HEK293 (cell line): ENCODE measurements around the gene PSMD7.

Experiments
- CTCF ChIA-PET: fragments of 350-600 bp; formaldehyde crosslinking; extraction: SDS; loops from one replicate; lab custom pipeline; 2021; ENCODE audit warnings: antibody characterized with exemption; lab: Yijun Ruan, JAX
- POLR2A ChIA-PET: fragments of 300-600 bp; formaldehyde crosslinking; extraction: SDS; loops from one replicate; lab custom pipeline; 2020; ENCODE audit warnings: antibody characterized with exemption, inconsistent platforms; lab: Yijun Ruan, JAX
- H3K27ac ChIP-seq: fragments of 200-500 bp; sonication (Bioruptor generic); 2 replicates; pipeline ENCODE4 v1.5.1; 2014; ENCODE audit warnings: low read depth, low read length, control low read depth, inconsistent platforms; ENCODE audit errors: extremely low read depth
- H3K36me3 ChIP-seq, 2 experiments: fragments of 200-500 bp in 1 of 2; sonication (Bioruptor generic) in 1 of 2; 1 replicate in 1 of 2; 2 replicates in 1 of 2; pipeline ENCODE4 v1.5.1; 2014 to 2017; ENCODE audit warnings: inconsistent platforms in 2 of 2, low read length in 2 of 2; ENCODE audit not compliant: control insufficient read depth in 2 of 2, insufficient read depth in 1 of 2
- H3K4me1 ChIP-seq: fragments of 200-500 bp; sonication (Bioruptor generic); 2 replicates; pipeline ENCODE4 v1.5.1; 2014; ENCODE audit warnings: mild to moderate bottlenecking, low read length, inconsistent platforms; ENCODE audit not compliant: control insufficient read depth, insufficient read depth
- H3K4me3 ChIP-seq: 2 replicates; pipeline ENCODE4 v1.5.1; 2011; ENCODE audit warnings: low read depth, mild to moderate bottlenecking, control low read depth, low read length, moderate library complexity
- H3K9me3 ChIP-seq: fragments of 200-500 bp; sonication (Bioruptor generic); 2 replicates; pipeline ENCODE4 v1.5.1; 2014; ENCODE audit warnings: low read depth, low read length, inconsistent platforms; ENCODE audit not compliant: control insufficient read depth, insufficient read depth
- EGR2 ChIP-seq: fragments of 450-650 bp; formaldehyde crosslinking; IDR thresholded peaks from 2 replicates; pipeline ENCODE4 v1.5.1; 2016; ENCODE audit warnings: low read depth, missing biosample characterization, missing genetic modification characterization
- GLI4 ChIP-seq: fragments of 450-650 bp; formaldehyde crosslinking; IDR thresholded peaks from 2 replicates; pipeline ENCODE4 v1.5.1; 2016; ENCODE audit warnings: missing biosample characterization, missing genetic modification characterization
- GLIS2 ChIP-seq: fragments of 450-650 bp; formaldehyde crosslinking; IDR thresholded peaks from 2 replicates; pipeline ENCODE4 v1.5.1; 2016; ENCODE audit warnings: missing biosample characterization, missing genetic modification characterization
- HOXD13 ChIP-seq: sonication (generic); formaldehyde crosslinking; IDR thresholded peaks from 2 replicates; pipeline ENCODE4 v1.8.0; 2022; ENCODE audit warnings: missing genetic modification reagents, borderline replicate concordance
- OSR2 ChIP-seq: fragments of 450-650 bp; formaldehyde crosslinking; IDR thresholded peaks from 2 replicates; pipeline ENCODE4 v1.5.1; 2016; ENCODE audit warnings: missing biosample characterization, missing genetic modification characterization
- ZNF132 ChIP-seq: fragments of 450-650 bp; formaldehyde crosslinking; IDR thresholded peaks from 2 replicates; pipeline ENCODE4 v1.5.1; 2017; ENCODE audit warnings: missing biosample characterization, missing genetic modification characterization, borderline replicate concordance
- ZNF155 ChIP-seq: fragments of 450-650 bp; formaldehyde crosslinking; IDR thresholded peaks from 2 replicates; pipeline ENCODE4 v1.5.1; 2016; ENCODE audit warnings: missing biosample characterization, missing genetic modification characterization
- ZNF157 ChIP-seq: fragments of 450-650 bp; formaldehyde crosslinking; IDR thresholded peaks from 2 replicates; pipeline ENCODE4 v1.5.1; 2016; ENCODE audit warnings: missing biosample characterization, missing genetic modification characterization
- ZNF184 ChIP-seq: fragments of 450-650 bp; IDR thresholded peaks from 2 replicates; pipeline ENCODE4 v1.5.1; 2018; ENCODE audit warnings: missing biosample characterization, mild to moderate bottlenecking, missing genetic modification characterization
- ZNF221 ChIP-seq: fragments of 450-650 bp; formaldehyde crosslinking; IDR thresholded peaks from 2 replicates; pipeline ENCODE4 v1.5.1; 2017; ENCODE audit warnings: missing biosample characterization, missing genetic modification characterization, borderline replicate concordance
- ZNF248 ChIP-seq: fragments of 450-650 bp; formaldehyde crosslinking; IDR thresholded peaks from 2 replicates; pipeline ENCODE4 v1.5.1; 2017; ENCODE audit warnings: missing biosample characterization, missing genetic modification characterization
- ZNF266 ChIP-seq: fragments of 450-650 bp; formaldehyde crosslinking; IDR thresholded peaks from 2 replicates; pipeline ENCODE4 v1.5.1; 2016; ENCODE audit warnings: missing biosample characterization, missing genetic modification characterization, low read depth
- ZNF514 ChIP-seq: fragments of 450-650 bp; formaldehyde crosslinking; IDR thresholded peaks from 2 replicates; pipeline ENCODE4 v1.5.1; 2016; ENCODE audit warnings: missing biosample characterization, missing genetic modification characterization
- ZNF521 ChIP-seq: fragments of 450-650 bp; formaldehyde crosslinking; IDR thresholded peaks from 2 replicates; pipeline ENCODE4 v1.5.1; 2017; ENCODE audit warnings: missing biosample characterization, mild to moderate bottlenecking, missing genetic modification characterization
- ZNF529 ChIP-seq: fragments of 450-650 bp; formaldehyde crosslinking; IDR thresholded peaks from 2 replicates; pipeline ENCODE4 v1.5.1; 2017; ENCODE audit warnings: missing genetic modification characterization, missing biosample characterization; ENCODE audit not compliant: insufficient replicate concordance
- ZNF596 ChIP-seq: fragments of 450-650 bp; IDR thresholded peaks from 2 replicates; pipeline ENCODE4 v1.5.0; 2018; ENCODE audit warnings: missing biosample characterization, mild to moderate bottlenecking, missing genetic modification characterization, moderate library complexity
- ZNF600 ChIP-seq: fragments of 450-650 bp; formaldehyde crosslinking; IDR thresholded peaks from 2 replicates; pipeline ENCODE4 v1.5.1; 2016; ENCODE audit warnings: missing biosample characterization, missing genetic modification characterization
- ZNF621 ChIP-seq: fragments of 450-650 bp; formaldehyde crosslinking; IDR thresholded peaks from 2 replicates; pipeline ENCODE4 v1.5.1; 2017; ENCODE audit warnings: missing biosample characterization, missing genetic modification characterization
- ZNF624 ChIP-seq: fragments of 450-650 bp; formaldehyde crosslinking; IDR thresholded peaks from 2 replicates; pipeline ENCODE4 v1.5.1; 2017; ENCODE audit warnings: missing biosample characterization, missing genetic modification characterization
- ZNF660 ChIP-seq: fragments of 450-650 bp; IDR thresholded peaks from 2 replicates; pipeline ENCODE4 v1.5.1; 2018; ENCODE audit warnings: missing biosample characterization, mild to moderate bottlenecking, missing genetic modification characterization
- ZNF701 ChIP-seq: fragments of 450-650 bp; formaldehyde crosslinking; IDR thresholded peaks from 2 replicates; pipeline ENCODE4 v1.5.1; 2016; ENCODE audit warnings: missing biosample characterization, missing genetic modification characterization
- ZNF747 ChIP-seq: fragments of 450-650 bp; formaldehyde crosslinking; IDR thresholded peaks from 2 replicates; pipeline ENCODE4 v1.5.1; 2016; ENCODE audit warnings: missing biosample characterization, missing genetic modification characterization
- ZNF768 ChIP-seq: fragments of 450-650 bp; formaldehyde crosslinking; IDR thresholded peaks from 2 replicates; pipeline ENCODE4 v1.5.1; 2018; ENCODE audit warnings: missing biosample characterization, mild to moderate bottlenecking, missing genetic modification characterization
- ZNF777 ChIP-seq: fragments of 450-650 bp; formaldehyde crosslinking; IDR thresholded peaks from 2 replicates; pipeline ENCODE4 v1.5.1; 2017; ENCODE audit warnings: missing biosample characterization, missing genetic modification characterization, borderline replicate concordance
- ZNF843 ChIP-seq: fragments of 450-650 bp; formaldehyde crosslinking; IDR thresholded peaks from 2 replicates; pipeline ENCODE4 v1.5.1; 2016; ENCODE audit warnings: missing biosample characterization, missing genetic modification characterization
- TF ChIP-seq, protein P1 (sequence below): fragments of 450-650 bp; formaldehyde crosslinking; IDR thresholded peaks from 2 replicates; pipeline ENCODE4 v1.5.1; 2016; ENCODE audit warnings: missing biosample characterization, missing genetic modification characterization, borderline replicate concordance
- TF ChIP-seq, protein P2 (sequence below): fragments of 450-650 bp; formaldehyde crosslinking; IDR thresholded peaks from 2 replicates; pipeline ENCODE4 v1.5.1; 2016; ENCODE audit warnings: missing biosample characterization, missing genetic modification characterization
- TF ChIP-seq, protein P3 (sequence below): fragments of 450-650 bp; formaldehyde crosslinking; IDR thresholded peaks from 2 replicates; pipeline ENCODE4 v1.5.1; 2017; ENCODE audit warnings: missing biosample characterization, missing genetic modification characterization
- TF ChIP-seq, protein P4 (sequence below): fragments of 450-650 bp; IDR thresholded peaks from 2 replicates; pipeline ENCODE4 v1.5.1; 2018; ENCODE audit warnings: missing biosample characterization, mild to moderate bottlenecking, missing genetic modification characterization

The PSMD7 gene

DNA sequence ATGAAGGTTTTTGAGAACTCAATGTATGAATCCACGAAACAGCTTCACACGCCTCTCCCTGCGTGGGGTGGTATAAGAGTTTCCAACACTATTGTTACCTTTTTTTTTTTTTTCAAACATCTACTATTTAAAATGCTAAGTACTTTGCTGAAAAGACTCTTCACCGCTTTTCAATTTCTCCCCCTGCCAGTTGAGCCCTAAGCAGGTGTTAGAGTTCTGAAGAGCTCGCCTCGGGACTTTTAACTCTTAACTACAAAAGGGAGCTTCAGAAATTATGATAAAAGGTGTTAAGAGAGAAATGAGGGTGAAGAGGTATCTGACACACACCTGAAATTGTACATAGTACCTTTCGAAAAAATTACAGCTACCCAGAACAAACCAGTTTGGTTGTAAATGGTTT, 20.9 kb upstream of the PSMD7 start:
- Histone ChIP-seq H3K4me1 (no peaks in the 10 kb centered on the region), H3K9me3 (no peaks in the 10 kb centered on the region), H3K4me3 (no peak overlapping the region), H3K27ac (no peak overlapping the region), H3K36me3 (no peaks in the 10 kb centered on the region)
- CTCF ChIA-PET: interaction anchor here (0.6 to 3.1 kb wide), 32 partner anchors 8 to 968 kb away, joined by 3 to 16 read pairs (median 4); partner anchors contain the start of gene RFWD3
- POLR2A ChIA-PET: no interaction called here
- TF ChIP-seq, protein P1, sequence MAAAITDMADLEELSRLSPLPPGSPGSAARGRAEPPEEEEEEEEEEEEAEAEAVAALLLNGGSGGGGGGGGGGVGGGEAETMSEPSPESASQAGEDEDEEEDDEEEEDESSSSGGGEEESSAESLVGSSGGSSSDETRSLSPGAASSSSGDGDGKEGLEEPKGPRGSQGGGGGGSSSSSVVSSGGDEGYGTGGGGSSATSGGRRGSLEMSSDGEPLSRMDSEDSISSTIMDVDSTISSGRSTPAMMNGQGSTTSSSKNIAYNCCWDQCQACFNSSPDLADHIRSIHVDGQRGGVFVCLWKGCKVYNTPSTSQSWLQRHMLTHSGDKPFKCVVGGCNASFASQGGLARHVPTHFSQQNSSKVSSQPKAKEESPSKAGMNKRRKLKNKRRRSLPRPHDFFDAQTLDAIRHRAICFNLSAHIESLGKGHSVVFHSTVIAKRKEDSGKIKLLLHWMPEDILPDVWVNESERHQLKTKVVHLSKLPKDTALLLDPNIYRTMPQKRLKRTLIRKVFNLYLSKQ (tag by site-specific recombination): no peak
- TF ChIP-seq ZNF221 (no peak), ZNF777 (tag by site-specific recombination) (no peak), ZNF596 (no peak), ZNF521 (tag by site-specific recombination) (no peak), ZNF660 (tag by site-specific recombination) (no peak), ZNF624 (tag by site-specific recombination) (no peak), ZNF621 (tag by site-specific recombination) (no peak), ZNF266 (tag by site-specific recombination) (no peak), ZNF529 (tag by site-specific recombination) (no peak), ZNF184 (tag by site-specific recombination) (no peak), ZNF155 (tag by site-specific recombination) (no peak), OSR2 (no peak), ZNF600 (tag by site-specific recombination) (no peak), HOXD13 (no peak), ZNF248 (tag by site-specific recombination) (no peak)
- TF ChIP-seq, protein P2, sequence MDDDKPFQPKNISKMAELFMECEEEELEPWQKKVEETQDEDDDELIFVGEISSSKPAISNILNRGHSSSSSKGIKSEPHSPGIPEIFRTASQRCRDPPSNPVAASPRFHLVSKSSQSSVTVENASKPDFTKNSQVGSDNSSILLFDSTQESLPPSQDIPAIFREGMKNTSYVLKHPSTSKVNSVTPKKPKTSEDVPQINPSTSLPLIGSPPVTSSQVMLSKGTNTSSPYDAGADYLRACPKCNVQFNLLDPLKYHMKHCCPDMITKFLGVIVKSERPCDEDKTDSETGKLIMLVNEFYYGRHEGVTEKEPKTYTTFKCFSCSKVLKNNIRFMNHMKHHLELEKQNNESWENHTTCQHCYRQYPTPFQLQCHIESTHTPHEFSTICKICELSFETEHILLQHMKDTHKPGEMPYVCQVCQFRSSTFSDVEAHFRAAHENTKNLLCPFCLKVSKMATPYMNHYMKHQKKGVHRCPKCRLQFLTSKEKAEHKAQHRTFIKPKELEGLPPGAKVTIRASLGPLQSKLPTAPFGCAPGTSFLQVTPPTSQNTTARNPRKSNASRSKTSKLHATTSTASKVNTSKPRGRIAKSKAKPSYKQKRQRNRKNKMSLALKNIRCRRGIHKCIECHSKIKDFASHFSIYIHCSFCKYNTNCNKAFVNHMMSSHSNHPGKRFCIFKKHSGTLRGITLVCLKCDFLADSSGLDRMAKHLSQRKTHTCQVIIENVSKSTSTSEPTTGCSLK (tag by site-specific recombination): no peak
- TF ChIP-seq, protein P3, sequence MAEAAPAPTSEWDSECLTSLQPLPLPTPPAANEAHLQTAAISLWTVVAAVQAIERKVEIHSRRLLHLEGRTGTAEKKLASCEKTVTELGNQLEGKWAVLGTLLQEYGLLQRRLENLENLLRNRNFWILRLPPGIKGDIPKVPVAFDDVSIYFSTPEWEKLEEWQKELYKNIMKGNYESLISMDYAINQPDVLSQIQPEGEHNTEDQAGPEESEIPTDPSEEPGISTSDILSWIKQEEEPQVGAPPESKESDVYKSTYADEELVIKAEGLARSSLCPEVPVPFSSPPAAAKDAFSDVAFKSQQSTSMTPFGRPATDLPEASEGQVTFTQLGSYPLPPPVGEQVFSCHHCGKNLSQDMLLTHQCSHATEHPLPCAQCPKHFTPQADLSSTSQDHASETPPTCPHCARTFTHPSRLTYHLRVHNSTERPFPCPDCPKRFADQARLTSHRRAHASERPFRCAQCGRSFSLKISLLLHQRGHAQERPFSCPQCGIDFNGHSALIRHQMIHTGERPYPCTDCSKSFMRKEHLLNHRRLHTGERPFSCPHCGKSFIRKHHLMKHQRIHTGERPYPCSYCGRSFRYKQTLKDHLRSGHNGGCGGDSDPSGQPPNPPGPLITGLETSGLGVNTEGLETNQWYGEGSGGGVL (tag by site-specific recombination): no peak

DNA sequence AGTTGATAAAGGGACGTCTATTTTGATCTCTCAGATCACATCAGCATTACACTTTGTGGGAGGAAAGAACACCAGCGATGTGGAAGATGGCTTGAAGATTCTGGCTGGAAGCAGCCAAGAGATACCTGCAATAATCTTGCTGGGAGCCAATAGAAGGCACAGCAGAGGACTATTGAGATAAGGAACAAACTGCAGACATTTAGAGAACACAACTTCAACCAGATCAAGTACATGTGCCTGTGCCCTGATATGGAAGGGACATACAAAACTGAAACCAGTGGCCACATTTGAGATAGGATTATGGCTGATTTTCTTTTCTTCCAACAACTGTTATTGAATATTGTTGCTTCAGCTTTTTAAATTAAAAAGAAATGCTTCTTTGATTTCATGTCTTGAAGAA, 18.6 kb upstream of the PSMD7 start:
- Histone ChIP-seq H3K36me3 (no peaks in the 10 kb centered on the region), H3K4me1 (no peaks in the 10 kb centered on the region), H3K9me3 (no peaks in the 10 kb centered on the region), H3K27ac (no peak overlapping the region), H3K4me3 (no peak overlapping the region)
- POLR2A ChIA-PET: no interaction called here
- CTCF ChIA-PET: interaction anchor here (1.6 kb wide), 1 partner anchor 243 kb away, joined by 6 read pairs; no protein-coding TSS in a partner anchor
- TF ChIP-seq GLIS2 (tag by site-specific recombination) (no peak), ZNF768 (tag by site-specific recombination) (no peak), ZNF843 (tag by site-specific recombination) (no peak), GLI4 (tag by site-specific recombination) (no peak), ZNF514 (tag by site-specific recombination) (no peak), ZNF701 (tag by site-specific recombination) (no peak), ZNF157 (no peak), ZNF132 (tag by site-specific recombination) (no peak), EGR2 (tag by site-specific recombination) (no peak), ZNF747 (tag by site-specific recombination) (no peak)
- TF ChIP-seq, protein P2 (tag by site-specific recombination): no peak
- TF ChIP-seq, protein P4, sequence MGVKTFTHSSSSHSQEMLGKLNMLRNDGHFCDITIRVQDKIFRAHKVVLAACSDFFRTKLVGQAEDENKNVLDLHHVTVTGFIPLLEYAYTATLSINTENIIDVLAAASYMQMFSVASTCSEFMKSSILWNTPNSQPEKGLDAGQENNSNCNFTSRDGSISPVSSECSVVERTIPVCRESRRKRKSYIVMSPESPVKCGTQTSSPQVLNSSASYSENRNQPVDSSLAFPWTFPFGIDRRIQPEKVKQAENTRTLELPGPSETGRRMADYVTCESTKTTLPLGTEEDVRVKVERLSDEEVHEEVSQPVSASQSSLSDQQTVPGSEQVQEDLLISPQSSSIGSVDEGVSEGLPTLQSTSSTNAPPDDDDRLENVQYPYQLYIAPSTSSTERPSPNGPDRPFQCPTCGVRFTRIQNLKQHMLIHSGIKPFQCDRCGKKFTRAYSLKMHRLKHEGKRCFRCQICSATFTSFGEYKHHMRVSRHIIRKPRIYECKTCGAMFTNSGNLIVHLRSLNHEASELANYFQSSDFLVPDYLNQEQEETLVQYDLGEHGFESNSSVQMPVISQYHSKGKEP: no peak
